Measurements from ENCODE around the gene HTR4. TPM values are rescaled to one million over a fixed set of nuclear protein-coding genes. Genes with fewer than 3 reads are reported as not detected.
"Not testable (repeated sequence)": the region's sequence is repeated elsewhere in the genome, so short reads cannot be mapped to it uniquely, and the experiment has no call there.

The HTR4 gene
- polyA plus RNA-seq (ENCODE audit: insufficient read length in 4 of 4) = under 1 TPM in 3 of 4 donors, not detected in 1; 0.05 to 0.11 (median 0.05) TPM

- DNase-seq (ENCODE audit: low read depth in 4 of 4, low spot score in 2 of 4) = no peak
These were observed at the start of gene HTR4 for GRCh38 chr5:148653836-148654781. HTR4 (minus strand) TSS chr5:148654527; CDS start chr5:148637014, 17,513 bp downstream.

GRCh38 chr5:148702019-148702596 is 47.8 kb upstream of the HTR4 start:
- DNase-seq (ENCODE audit: low read depth in 4 of 4, low spot score in 2 of 4) = no peak

GRCh38 chr5:148699028-148699427 is 44.7 kb upstream of the HTR4 start:
- no peak for DNase-seq (ENCODE audit: low read depth in 4 of 4, low spot score in 2 of 4)

- DNase-seq (ENCODE audit: low read depth in 4 of 4, low spot score in 2 of 4) = no peak
These were observed 43.5 kb upstream of the HTR4 start for GRCh38 chr5:148697809-148698196.

- DNase-seq (ENCODE audit: low read depth in 4 of 4, low spot score in 2 of 4) = no peak
These were observed 43.0 kb upstream of the HTR4 start for GRCh38 chr5:148697180-148697808.

GRCh38 chr5:148696187-148697036 is 42.1 kb upstream of the HTR4 start:
- DNase-seq (ENCODE audit: low read depth in 4 of 4, low spot score in 2 of 4) = no peak

- DNase-seq (ENCODE audit: low read depth in 4 of 4, low spot score in 2 of 4) = no peak
These were observed 36.6 kb upstream of the HTR4 start for GRCh38 chr5:148690945-148691344.

GRCh38 chr5:148688787-148689186 is 34.5 kb upstream of the HTR4 start:
- DNase-seq (ENCODE audit: low read depth in 4 of 4, low spot score in 2 of 4) = no peak

- no peak for DNase-seq (ENCODE audit: low read depth in 4 of 4, low spot score in 2 of 4)
These were observed 33.5 kb upstream of the HTR4 start for GRCh38 chr5:148687871-148688270.

GRCh38 chr5:148687427-148687826 is 33.1 kb upstream of the HTR4 start:
- DNase-seq (ENCODE audit: low read depth in 4 of 4, low spot score in 2 of 4) = no peak

GRCh38 chr5:148686660-148687059 is 32.3 kb upstream of the HTR4 start:
- DNase-seq (ENCODE audit: low read depth in 4 of 4, low spot score in 2 of 4) = no peak

- no peak for DNase-seq (ENCODE audit: low read depth in 4 of 4, low spot score in 2 of 4)
These were observed 31.3 kb upstream of the HTR4 start for GRCh38 chr5:148685520-148686134.

- no peak for DNase-seq (ENCODE audit: low read depth in 4 of 4, low spot score in 2 of 4)
These were observed 30.2 kb upstream of the HTR4 start for GRCh38 chr5:148684528-148684927.

GRCh38 chr5:148683651-148684050 is 29.3 kb upstream of the HTR4 start:
- no peak for DNase-seq (ENCODE audit: low read depth in 4 of 4, low spot score in 2 of 4)

- no peak for DNase-seq (ENCODE audit: low read depth in 4 of 4, low spot score in 2 of 4)
These were observed 28.0 kb upstream of the HTR4 start for GRCh38 chr5:148682058-148683026.

- DNase-seq (ENCODE audit: low read depth in 4 of 4, low spot score in 2 of 4) = no peak
These were observed 27.1 kb upstream of the HTR4 start for GRCh38 chr5:148681157-148682057.

- not testable (repeated sequence) for DNase-seq (ENCODE audit: low read depth in 4 of 4, low spot score in 2 of 4)
These were observed 19.4 kb upstream of the HTR4 start for GRCh38 chr5:148673704-148674103.

GRCh38 chr5:148666353-148666752 is 12.0 kb upstream of the HTR4 start:
- DNase-seq (ENCODE audit: low read depth in 4 of 4, low spot score in 2 of 4) = no peak

Data from left renal cortex interstitium (tissue), 4 donors.